K562 (cell line): Measurements from ENCODE around the gene ACBD6. TPM values are rescaled to one million over a fixed set of nuclear protein-coding genes. Genes with fewer than 3 reads are reported as not detected.

Experiments used
- ATAC-seq: fragments of 200-7000 bp; cut with Tn5 transposase; 3 replicates; pipeline ENCODE4 v1.9.1; 2020; ENCODE audit warnings: moderate library complexity
- BruUV-seq: library from RNA; stranded (reverse); fragments of 400-500 nt; replicated peaks from 2 replicates; lab custom pipeline; 2021; lab: Mats Ljungman, UMichigan
- CTCF ChIA-PET: fragments of 300-600 bp; formaldehyde crosslinking; extraction: SDS; loops from one replicate; lab custom pipeline; 2021; ENCODE audit warnings: low intra/inter-chr PET ratio; lab: Yijun Ruan, JAX
- POLR2A ChIA-PET: fragments of 300-600, 350-650 bp; sonication (Branson Sonifier 250); formaldehyde crosslinking; extraction: SDS; loops from one replicate; lab custom pipeline; 2021; ENCODE audit warnings: antibody characterized with exemption, inconsistent platforms; lab: Yijun Ruan, JAX
- DNase-seq, 4 experiments: peaks; one replicate each; pipeline versions ENCODE4 v3.0.0 to v3.0.0-alpha.2; 2011 to 2018; ENCODE audit warnings: low spot score in 3 of 4, mixed read lengths in 3 of 4; ENCODE audit errors: extremely low read depth in 1 of 4
- FAIRE-seq: peaks from 2 replicates; lab custom pipeline; 2011; peaks lifted over from hg19 to GRCh38; lab: Jason Lieb, UNC
- H2AFZ ChIP-seq: 2 replicates; pipeline ENCODE4 v1.6.0; 2011; ENCODE audit warnings: low read depth, low read length, control low read depth, inconsistent platforms
- H3K27ac ChIP-seq: fragments of 200-600 bp; 3 replicates; pipeline ENCODE4 v1.8.0; 2011; ENCODE audit warnings: low read depth, mild to moderate bottlenecking, control low read depth, inconsistent platforms, low read length, moderate library complexity, mixed read lengths; ENCODE audit errors: extremely low read depth
- H3K27me3 ChIP-seq, 2 experiments: fragments of 300-600 bp in 1 of 2; 2 replicates in 1 of 2; 3 replicates in 1 of 2; pipeline versions ENCODE4 v1.6.0 to v1.8.0; 2011; ENCODE audit warnings: inconsistent platforms in 2 of 2, low read length in 2 of 2, mild to moderate bottlenecking in 1 of 2, mixed read lengths in 1 of 2, moderate library complexity in 1 of 2; ENCODE audit not compliant: control insufficient read depth in 2 of 2, insufficient read depth in 2 of 2
- H3K36me3 ChIP-seq: fragments of 300-600 bp; 3 replicates; pipeline ENCODE4 v1.8.0; 2011; ENCODE audit warnings: mild to moderate bottlenecking, low read length, inconsistent platforms; ENCODE audit not compliant: control insufficient read depth, insufficient read depth
- H3K4me1 ChIP-seq, 2 experiments: fragments of 200-600 bp in 1 of 2; replicated peaks in 1 of 2; 2 replicates in 1 of 2; 3 replicates in 1 of 2; pipeline versions ENCODE4 v1.5.1 to v1.8.0; 2011; ENCODE audit warnings: inconsistent platforms in 2 of 2, low read length in 2 of 2, mild to moderate bottlenecking in 1 of 2, mixed read lengths in 1 of 2, moderate library complexity in 1 of 2; ENCODE audit not compliant: control insufficient read depth in 2 of 2, insufficient read depth in 2 of 2
- H3K4me2 ChIP-seq: 2 replicates; pipeline ENCODE4 v1.6.1; 2011; ENCODE audit warnings: low read length, control low read depth, inconsistent platforms, mixed read lengths; ENCODE audit not compliant: insufficient read depth
- H3K4me3 ChIP-seq: fragments of 200-600 bp; sonication (generic), shearing (Covaris generic); 2 replicates; pipeline ENCODE4 v1.5.1; 2016; ENCODE audit warnings: control low read depth, inconsistent platforms
- H3K79me2 ChIP-seq: fragments of 200-600 bp; 3 replicates; pipeline ENCODE4 v1.8.0; 2011; ENCODE audit warnings: low read length, inconsistent platforms; ENCODE audit not compliant: control insufficient read depth, insufficient read depth
- H3K9ac ChIP-seq, 2 experiments: 2 replicates each; pipeline versions ENCODE4 v1.6.0 to v1.6.1; 2011; ENCODE audit warnings: low read depth in 2 of 2, low read length in 2 of 2, control low read depth in 1 of 2, inconsistent platforms in 1 of 2, mild to moderate bottlenecking in 1 of 2, mixed read lengths in 1 of 2; ENCODE audit not compliant: insufficient read depth in 1 of 2
- H3K9me1 ChIP-seq: one replicate; pipeline ENCODE4 v1.6.0; 2011; ENCODE audit warnings: inconsistent platforms, mild to moderate bottlenecking, low read length, moderate library complexity; ENCODE audit not compliant: control insufficient read depth, insufficient read depth
- H3K9me3 ChIP-seq: replicated peaks from 2 replicates; pipeline ENCODE4 v1.5.1; 2011; ENCODE audit warnings: low read depth, low read length, inconsistent platforms; ENCODE audit not compliant: control insufficient read depth, insufficient read depth
- H4K20me1 ChIP-seq: replicated peaks from 2 replicates; pipeline ENCODE4 v1.6.1; 2011; ENCODE audit warnings: low read length, inconsistent platforms, mixed read lengths; ENCODE audit not compliant: control insufficient read depth, insufficient read depth
- BRF1 ChIP-seq: IDR thresholded peaks from 3 replicates; pipeline ENCODE4 v1.6.1; 2011; ENCODE audit warnings: borderline replicate concordance, mild to moderate bottlenecking; ENCODE audit not compliant: insufficient read length; ENCODE audit errors: extremely low read depth
- CBX1 ChIP-seq: sonication (generic); IDR thresholded peaks from 2 replicates; pipeline ENCODE4 v1.6.1; 2016; ENCODE audit warnings: antibody characterized with exemption, low read depth, mild to moderate bottlenecking
- DLX4 ChIP-seq: fragments of 250-450 bp; sonication (Bioruptor Pico); IDR thresholded peaks from 2 replicates; pipeline ENCODE4 v1.6.1; 2021; ENCODE audit warnings: mild to moderate bottlenecking
- DNMT1 ChIP-seq: fragments of 450-650 bp; IDR thresholded peaks from 2 replicates; pipeline ENCODE4 v1.6.1; 2016; ENCODE audit warnings: antibody characterized with exemption, mild to moderate bottlenecking
- HMGN3 ChIP-seq: IDR thresholded peaks from 2 replicates; pipeline ENCODE4 v1.6.1; 2011; ENCODE audit warnings: borderline replicate concordance, low read depth, mild to moderate bottlenecking, mixed read lengths, low read length; ENCODE audit not compliant: insufficient read length; ENCODE audit errors: extremely low read depth
- IRF9 ChIP-seq: fragments of 450-650 bp; IDR thresholded peaks from 2 replicates; pipeline ENCODE4 v1.6.1; 2016; ENCODE audit warnings: missing biosample characterization, missing genetic modification characterization
- NCOA6 ChIP-seq: fragments of 450-650 bp; IDR thresholded peaks from 2 replicates; pipeline ENCODE4 v1.6.1; 2017; ENCODE audit warnings: mild to moderate bottlenecking
- NKRF ChIP-seq: fragments of 450-650 bp; IDR thresholded peaks from 2 replicates; pipeline ENCODE4 v1.6.1; 2016; ENCODE audit warnings: borderline replicate concordance
- POLR2A ChIP-seq: fragments of 450-650 bp; conservative IDR thresholded peaks from 2 replicates; pipeline ENCODE4 v1.6.1; 2016
- SNAPC5 ChIP-seq: fragments of 250-450 bp; sonication (Bioruptor Pico); IDR thresholded peaks from 2 replicates; pipeline ENCODE4 v1.8.0; 2021; ENCODE audit warnings: moderate library complexity, mild to moderate bottlenecking, inconsistent platforms
- STAG1 ChIP-seq: sonication (generic); formaldehyde crosslinking; IDR thresholded peaks from 2 replicates; pipeline ENCODE4 v1.5.0; 2020; ENCODE audit warnings: missing genetic modification reagents, borderline replicate concordance
- TAL1 ChIP-seq: fragments of 450-650 bp; IDR thresholded peaks from 2 replicates; pipeline ENCODE4 v1.6.1; 2016; ENCODE audit warnings: mild to moderate bottlenecking
- ZBTB12 ChIP-seq: fragments of 250-450 bp; sonication (Bioruptor Pico); IDR thresholded peaks from 2 replicates; pipeline ENCODE4 v1.4.0; 2020
- ZNF518B ChIP-seq: fragments of 250-450 bp; sonication (Bioruptor Pico); IDR thresholded peaks from 2 replicates; pipeline ENCODE4 v1.5.0; 2021; ENCODE audit warnings: mild to moderate bottlenecking, moderate library complexity
- ZNF717 ChIP-seq: fragments of 250-450 bp; sonication (Bioruptor Pico); IDR thresholded peaks from 2 replicates; pipeline ENCODE4 v1.5.0; 2021
- WGBS: fragments of 100-300 bp; shearing (Covaris generic); methylation state at CpG from one replicate; pipeline ENCODE4 v1.1.6; 2016; ENCODE audit warnings: low coverage, mixed read lengths; ENCODE audit not compliant: insufficient coverage; ENCODE audit errors: missing lambda C conversion rate; 5-methylcytosine and 5-hydroxymethylcytosine counted together
- in situ Hi-C: fragments of 300-500 bp; cut with MboI; formaldehyde crosslinking; loops from 4 replicates; pipeline ENCODE4 v1.15.0; 2018; ENCODE audit warnings: inconsistent platforms, mixed read lengths
- intact Hi-C: fragments of 100-400 bp; cut with micrococcal nuclease; formaldehyde crosslinking; loops from 2 replicates; pipeline ENCODE4 v1.14.2; 2022
- polyA plus RNA-seq, 8 experiments: library from polyadenylated mRNA; depleted of rRNA in 4 of 8; stranded (reverse) in 5 of 8; unstranded in 3 of 8; fragments of >200 nt; fragmentation: Nextera tagmentation in 2 of 8; fragmentation: Illumina TruSeq in 1 of 8; extraction: Ambion mirVana in 2 of 8; extraction: Trizol in 1 of 8; gene quantifications; 2 replicates each; pipeline versions ENCODE4 v1.2.1 to v1.2.3, GENCODE V29; 2011 to 2014; ENCODE audit warnings: inconsistent platforms in 1 of 8, missing spikeins in 1 of 8
- total RNA-seq, 7 experiments: library from RNA; depleted of rRNA in 6 of 7; stranded (reverse); fragments of >200 nt in 6 of 7; fragmentation: Illumina TruSeq in 2 of 7; extraction: Trizol in 2 of 7; gene quantifications; 2 replicates each; pipeline versions ENCODE4 v1.2.1 to v1.2.3, GENCODE V29; 2011 to 2021; ENCODE audit warnings: low replicate concordance in 1 of 7

Gene ACBD6
- total and polyA plus RNA-seq, 9 of the 15 experiments (the other 6 are each of a cell fraction or from before 2014, with no cell fraction given) = 16.9 to 107 (median 77.7) TPM

GRCh38 chr1:180254854-180255253 is 247.5 kb downstream of the ACBD6 start:
- Histone ChIP-seq H2AFZ (no peak overlapping the region), H3K27ac (no peak overlapping the region), H3K9me1 (no peaks in the 10 kb centered on the region), H4K20me1 (peaks cover 4% of the 10 kb centered on the region; the same call in 1 of the 2 replicates), H3K27me3 (peaks cover 31 to 64% of the 10 kb centered on the region in 2 experiments; a peak in 4 of 5 replicates), H3K9ac (no peak overlapping the region), H3K4me1 (peaks cover 0 to 29% of the 10 kb centered on the region in 2 experiments; a peak in 3 of 5 replicates), H3K9me3 (no peaks in the 10 kb centered on the region), H3K4me2 (no peak overlapping the region), H3K4me3 (no peak overlapping the region), H3K36me3 (no peaks in the 10 kb centered on the region), H3K79me2 (no peaks in the 10 kb centered on the region)
- DNase-seq = no peak
- BruUV-seq = no TSS peak
- CTCF ChIA-PET = interaction anchor here (4.2 kb wide), 1 partner anchor 161 kb away, joined by 41 read pairs; no protein-coding TSS in a partner anchor
- no peak for ATAC-seq
- WGBS = 62% methylated on average over 11 of the region's 11 CpGs
- in situ Hi-C loops = loop anchor here (5.0 to 25.0 kb wide), 3 partner anchors 162 to 907 kb away; no protein-coding TSS in a partner anchor
- POLR2A ChIA-PET = interaction anchor here (0.6 to 1.4 kb wide), 2 partner anchors 15 to 523 kb away, joined by 3 to 6 read pairs; no protein-coding TSS in a partner anchor
- intact Hi-C loops = loop anchor here (5.0 kb wide), 1 partner anchor 112 kb away; no protein-coding TSS in a partner anchor
- no peak for FAIRE-seq
- no peak for TF ChIP-seq ZBTB12 (CRISPR knock-in tag)
- TF ChIP-seq ZNF518B (CRISPR knock-in tag) = no peak
- no peak for TF ChIP-seq HMGN3
- no peak for TF ChIP-seq SNAPC5 (CRISPR knock-in tag)
- no peak for TF ChIP-seq STAG1 (CRISPR knock-in tag)
- no peak for TF ChIP-seq NCOA6
- no peak for TF ChIP-seq NKRF
- TF ChIP-seq IRF9 (tag) = no peak
- no peak for TF ChIP-seq BRF1
- TF ChIP-seq ZNF717 (CRISPR knock-in tag) = no peak
- TF ChIP-seq POLR2A = no peak
- TF ChIP-seq CBX1 = no peak
- no peak for TF ChIP-seq DLX4 (CRISPR knock-in tag)
- TF ChIP-seq DNMT1 = no peak
- no peak for TF ChIP-seq TAL1
